Parathyroid adenoma (tissue), 2 donors: ENCODE measurements around the gene SHANK2.

Source experiments
- H2AFZ ChIP-seq: fragments of 300-600 bp; sonication (generic); one replicate; pipeline ENCODE4 v1.7.0; 2017; ENCODE audit warnings: antibody characterized with exemption, mild to moderate bottlenecking
- H3K27ac ChIP-seq: fragments of 300-600 bp; sonication (generic); one replicate; pipeline ENCODE4 v1.7.0; 2017
- H3K27me3 ChIP-seq: fragments of 300-600 bp; sonication (generic); one replicate; pipeline ENCODE4 v1.7.0; 2017; ENCODE audit warnings: low read length; ENCODE audit not compliant: control insufficient read depth, insufficient read depth
- H3K36me3 ChIP-seq: fragments of 300-600 bp; sonication (generic); one replicate; pipeline ENCODE4 v1.7.0; 2017; ENCODE audit warnings: low read length; ENCODE audit not compliant: control insufficient read depth, insufficient read depth
- H3K4me1 ChIP-seq: fragments of 300-600 bp; sonication (generic); one replicate; pipeline ENCODE4 v1.7.0; 2017; ENCODE audit warnings: control low read depth
- H3K4me2 ChIP-seq: fragments of 300-600 bp; sonication (generic); one replicate; pipeline ENCODE4 v1.7.0; 2017; ENCODE audit warnings: low read length
- H3K4me3 ChIP-seq: fragments of 300-600 bp; sonication (generic); one replicate; pipeline ENCODE4 v1.7.0; 2017; ENCODE audit warnings: low read depth, low read length
- H3K79me2 ChIP-seq: fragments of 300-600 bp; sonication (generic); one replicate; pipeline ENCODE4 v1.7.0; 2017; ENCODE audit warnings: control low read depth
- H3K9ac ChIP-seq: fragments of 300-600 bp; sonication (generic); one replicate; pipeline ENCODE4 v1.7.0; 2017; ENCODE audit warnings: mild to moderate bottlenecking
- H3K9me3 ChIP-seq: fragments of 300-600 bp; sonication (generic); one replicate; pipeline ENCODE4 v1.7.0; 2017; ENCODE audit warnings: low read length; ENCODE audit not compliant: control insufficient read depth
- CTCF ChIP-seq: fragments of 300-600 bp; sonication (generic); IDR thresholded peaks from one replicate; pipeline ENCODE4 v1.7.0; 2017; ENCODE audit warnings: antibody characterized with exemption, mild to moderate bottlenecking
- donor health status: primary hyperparathyroidism.

The SHANK2 gene

GRCh38 chr11:71252269-71252769 lies at the start of gene SHANK2:
TSS of gene SHANK2 (minus strand) at chr11:71252577. CDS start at chr11:71147326, 105,251 bp downstream.
- peak within 1 kb of the TSS; percentile 46 for H2AFZ ChIP-seq
- no peak within 1 kb of the TSS for H3K27ac ChIP-seq
- no peaks in the 10 kb centered on the region for H3K36me3 ChIP-seq
- H3K79me2 ChIP-seq = no peaks in the 10 kb centered on the region
- no peak within 1 kb of the TSS for H3K9ac ChIP-seq
- peak within 1 kb of the TSS; percentile 51 for H3K4me2 ChIP-seq
- H3K9me3 ChIP-seq = no peaks in the 10 kb centered on the region
- peak within 1 kb of the TSS; percentile 27 for H3K4me3 ChIP-seq
- TF ChIP-seq CTCF = no peak
- H3K4me1 ChIP-seq = no peaks in the 10 kb centered on the region
- H3K27me3 ChIP-seq = no peaks in the 10 kb centered on the region

GRCh38 chr11:71301858-71302533 lies 49.6 kb upstream of the SHANK2 start:
- Histone ChIP-seq H3K4me3 (no peak overlapping the region), H3K79me2 (no peaks in the 10 kb centered on the region), H2AFZ (no peak overlapping the region), H3K4me2 (no peak overlapping the region), H3K36me3 (no peaks in the 10 kb centered on the region), H3K27me3 (no peaks in the 10 kb centered on the region), H3K9me3 (no peaks in the 10 kb centered on the region), H3K9ac (no peak overlapping the region), H3K27ac (no peak overlapping the region), H3K4me1 (no peaks in the 10 kb centered on the region)
- TF ChIP-seq CTCF = no peak

- Histone ChIP-seq H3K27me3 (no peaks in the 10 kb centered on the region), H2AFZ (no peak overlapping the region), H3K36me3 (no peaks in the 10 kb centered on the region), H3K4me3 (no peak overlapping the region), H3K79me2 (no peaks in the 10 kb centered on the region), H3K9ac (no peak overlapping the region), H3K4me1 (no peaks in the 10 kb centered on the region), H3K4me2 (no peak overlapping the region), H3K9me3 (no peaks in the 10 kb centered on the region), H3K27ac (no peak overlapping the region)
- TF ChIP-seq CTCF = no peak
Observed at GRCh38 chr11:71301046-71301857, 48.9 kb upstream of the SHANK2 start.

GRCh38 chr11:71300187-71300586 lies 47.8 kb upstream of the SHANK2 start:
- H3K4me1 ChIP-seq = no peaks in the 10 kb centered on the region
- TF ChIP-seq CTCF = no peak
- no peaks in the 10 kb centered on the region for H3K79me2 ChIP-seq
- no peak overlapping the region for H3K27ac ChIP-seq
- no peaks in the 10 kb centered on the region for H3K9me3 ChIP-seq
- H3K36me3 ChIP-seq = no peaks in the 10 kb centered on the region
- no peak overlapping the region for H2AFZ ChIP-seq
- H3K4me3 ChIP-seq = no peak overlapping the region
- no peak overlapping the region for H3K4me2 ChIP-seq
- no peak overlapping the region for H3K9ac ChIP-seq
- no peaks in the 10 kb centered on the region for H3K27me3 ChIP-seq
